ENCODE measurements around the gene SLC1A3.

- no peak for TF ChIP-seq ZNF274 (IDR thresholded peaks at IDR 0.05; ENCODE audit: low read depth, low read length)
- TF ChIP-seq YY1 (IDR thresholded peaks at IDR 0.05; ENCODE audit: insufficient read depth, insufficient read length), result no peak
These were observed 115.3 kb downstream of the SLC1A3 start for GRCh38 chr5:36721664-36722235.
